HPDE6-E6E7 (cell line): ENCODE measurements around the gene ARMC10.
"Not testable (repeated sequence)": the region's sequence is repeated elsewhere in the genome, so short reads cannot be mapped to it uniquely, and the experiment has no call there.

Source experiments
- DNase-seq: peaks from one replicate; pipeline ENCODE4 v3.0.0; 2011; ENCODE audit warnings: missing footprints; ENCODE audit errors: extremely low spot score

ARMC10 gene

GRCh38 chr7:103078226-103078625 lies 3.3 kb downstream of the ARMC10 start:
- not testable (repeated sequence) for DNase-seq

DNA sequence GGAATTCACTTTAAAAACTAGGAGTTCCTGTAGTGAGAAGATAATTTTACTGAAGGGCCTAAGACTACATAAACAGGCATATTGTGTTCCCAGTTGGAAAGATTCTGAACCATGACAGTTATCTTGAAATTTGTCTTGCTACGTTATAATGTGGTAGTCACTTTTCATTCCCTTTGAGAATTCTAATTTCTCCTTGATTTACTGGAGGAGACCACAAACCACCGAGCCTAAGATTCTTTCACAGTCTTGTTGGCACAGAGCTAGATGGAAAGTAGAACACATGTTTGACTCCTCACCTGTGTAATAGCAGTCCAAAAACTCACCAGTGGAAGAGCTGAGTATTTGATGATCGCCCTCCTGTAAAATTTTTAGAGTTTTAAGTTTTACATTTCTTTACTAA lies 4.9 kb downstream of the ARMC10 start:
- no peak for DNase-seq

- no peak for DNase-seq
Observed at GRCh38 chr7:103080923-103081322, 6.0 kb downstream of the ARMC10 start.

DNA sequence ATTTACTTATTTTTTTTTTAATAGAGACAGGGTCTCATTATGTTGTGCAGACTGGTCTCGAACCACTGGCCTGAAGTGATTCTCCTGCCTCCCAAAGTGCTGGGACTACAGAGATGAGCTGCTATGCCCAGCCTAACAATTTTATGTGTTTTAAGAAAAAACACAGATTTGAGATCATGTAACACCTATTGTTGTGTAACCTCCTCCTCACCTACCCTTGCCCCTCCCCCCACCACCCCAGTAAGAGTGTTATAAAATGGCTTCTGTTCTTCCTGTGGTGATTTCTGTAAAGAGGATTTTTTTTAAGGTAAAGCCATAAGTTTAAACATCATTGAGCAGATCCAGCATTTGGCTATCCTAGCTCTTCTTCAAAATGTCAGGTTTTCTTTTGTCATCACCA lies 7.6 kb downstream of the ARMC10 start:
- no peak for DNase-seq

- no peak for DNase-seq
Observed at GRCh38 chr7:103083210-103083609, 8.3 kb downstream of the ARMC10 start.

- not testable (repeated sequence) for DNase-seq
Observed at GRCh38 chr7:103092321-103092720, 17.4 kb downstream of the ARMC10 start.

- no peak for DNase-seq
Observed at GRCh38 chr7:103093429-103093828, 18.5 kb downstream of the ARMC10 start.

DNA sequence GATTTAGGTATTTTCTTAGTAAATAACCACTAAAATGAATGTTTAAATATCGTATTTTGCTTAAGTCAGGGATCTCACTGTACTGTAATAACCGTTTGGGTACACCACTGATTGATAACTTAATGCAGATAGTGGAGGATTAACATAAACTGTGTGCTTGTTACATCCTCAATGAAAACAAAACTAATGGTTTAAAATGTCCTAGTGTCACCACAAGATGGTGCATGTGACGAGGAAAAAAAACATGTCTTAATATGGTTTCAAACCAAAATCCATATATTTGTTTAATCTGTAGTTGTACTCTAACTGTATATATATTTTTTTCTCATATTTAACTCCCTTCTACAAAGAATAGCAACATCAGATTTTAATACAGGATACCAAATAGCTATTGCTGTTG lies 19.2 kb downstream of the ARMC10 start:
- no peak for DNase-seq

- DNase-seq, result not testable (repeated sequence)
Observed at GRCh38 chr7:103095558-103095957, 20.6 kb downstream of the ARMC10 start.

GRCh38 chr7:103097041-103097440 lies 22.1 kb downstream of the ARMC10 start:
- DNase-seq, result no peak

GRCh38 chr7:103100348-103100747 lies 25.4 kb downstream of the ARMC10 start:
- DNase-seq, result no peak

DNA sequence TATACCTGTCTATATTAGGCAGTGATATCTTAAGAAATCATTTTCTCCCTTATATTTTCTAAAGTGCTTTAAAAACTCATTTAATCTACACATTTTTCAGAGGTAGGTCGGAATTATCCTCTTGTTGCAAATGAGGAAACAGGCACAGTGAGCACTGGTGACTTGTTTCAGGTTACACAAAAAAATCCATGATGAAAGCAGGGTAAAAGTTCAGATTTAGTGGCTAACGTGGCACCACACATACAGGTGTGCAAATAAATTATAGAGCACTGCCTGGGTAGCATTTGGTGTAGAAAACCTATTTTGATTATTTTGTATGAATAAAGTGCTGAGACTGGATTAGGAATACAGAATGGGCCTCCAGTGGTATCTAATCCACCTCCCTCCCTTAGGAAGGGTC lies 26.6 kb downstream of the ARMC10 start:
- no peak for DNase-seq

DNA sequence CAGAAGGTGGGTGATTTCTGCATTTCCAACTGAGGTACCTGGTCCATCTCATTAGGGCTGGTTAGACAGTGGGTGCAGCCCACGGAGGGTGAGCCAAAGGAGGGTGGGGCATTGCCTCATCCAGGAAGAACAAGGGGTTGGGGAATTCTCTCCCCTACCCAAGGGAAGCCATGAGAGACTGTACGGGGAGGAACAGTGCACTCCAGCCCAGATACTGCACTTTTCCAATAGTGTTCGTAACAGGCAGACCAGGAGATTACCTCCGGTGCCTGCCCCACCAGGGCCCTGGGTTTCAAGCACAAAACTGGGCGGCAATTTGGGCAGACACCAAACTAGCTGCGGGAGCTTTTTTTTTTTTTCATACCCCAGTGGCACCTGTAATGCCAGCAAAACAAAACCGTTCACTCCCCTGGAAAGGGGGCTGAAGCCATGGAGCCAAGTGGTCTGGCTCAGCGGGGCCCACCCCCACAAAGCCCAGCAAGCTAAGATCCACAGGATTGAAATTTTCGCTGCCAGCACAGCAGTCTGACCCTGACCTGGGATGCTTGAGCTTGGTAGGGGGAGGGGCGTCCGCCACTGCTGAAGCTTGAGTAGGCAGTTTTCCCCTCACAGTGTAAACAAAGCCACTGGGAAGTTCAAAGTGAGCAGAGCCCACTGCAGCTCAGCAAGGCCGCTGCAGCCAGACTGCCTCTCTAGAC lies 31.2 kb downstream of the ARMC10 start:
- no peak for DNase-seq

GRCh38 chr7:103106703-103107070 lies 31.7 kb downstream of the ARMC10 start:
- not testable (repeated sequence) for DNase-seq

GRCh38 chr7:103113164-103113563 lies 38.2 kb downstream of the ARMC10 start:
- peak; percentile 49 for DNase-seq

DNA sequence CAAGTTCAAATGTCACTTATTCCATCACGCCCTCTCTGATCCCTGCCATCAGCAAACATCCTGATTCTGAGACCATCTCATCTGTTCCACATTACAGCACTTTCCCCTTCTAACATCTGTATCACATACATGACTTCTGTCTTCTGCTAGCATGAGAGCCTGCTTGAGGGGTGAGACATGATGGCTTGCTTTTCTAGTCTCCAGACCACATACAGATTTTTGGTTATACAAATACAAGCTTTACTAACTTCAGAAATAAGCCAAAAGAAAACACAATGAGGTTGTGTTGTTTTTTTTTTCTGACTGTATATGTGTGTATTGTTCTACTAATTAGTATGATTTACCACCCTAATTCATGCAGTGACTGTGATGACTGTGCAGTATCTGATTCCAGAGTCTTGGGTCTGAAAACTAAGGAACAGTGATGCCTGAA lies 39.7 kb downstream of the ARMC10 start:
- DNase-seq, result no peak

DNA sequence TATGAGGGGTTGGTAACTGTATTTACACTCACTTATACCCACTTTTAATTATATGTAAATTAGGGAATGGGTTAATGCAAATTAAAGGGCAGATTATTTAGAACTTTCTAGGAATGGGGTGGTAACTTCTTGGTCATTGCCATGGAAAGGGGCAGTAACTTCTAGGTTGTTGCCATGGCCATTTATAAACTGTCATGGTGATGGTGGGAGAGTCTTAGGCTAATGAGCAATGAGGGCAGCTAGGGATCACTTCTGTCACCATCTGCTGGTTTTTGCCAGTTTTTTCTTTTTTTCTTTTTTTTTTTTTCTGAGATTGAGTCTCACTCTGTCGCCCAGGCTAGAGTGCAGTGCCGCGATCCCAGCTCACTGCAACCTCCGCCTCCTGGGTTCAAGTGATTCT lies 40.8 kb downstream of the ARMC10 start:
- DNase-seq, result no peak

DNA sequence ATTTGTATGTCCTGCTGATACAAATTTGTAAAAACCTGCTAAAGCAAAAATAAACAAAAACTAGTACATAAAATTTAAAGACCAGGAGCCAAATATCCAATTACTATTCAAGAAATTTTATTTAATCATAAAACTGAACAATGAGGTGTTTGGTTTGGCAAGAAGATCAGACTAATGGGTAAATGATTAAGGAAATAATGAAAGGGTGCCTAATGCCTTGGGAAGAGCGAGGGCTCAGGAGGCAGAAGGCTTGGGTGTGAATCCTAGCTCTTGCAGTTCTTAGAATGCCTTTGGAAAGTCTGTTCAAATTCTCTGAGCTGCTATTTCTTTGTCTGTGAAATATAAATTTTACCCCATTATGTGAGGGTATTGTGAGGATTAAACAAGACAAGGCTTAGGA lies 41.6 kb downstream of the ARMC10 start:
- DNase-seq, result no peak

DNA sequence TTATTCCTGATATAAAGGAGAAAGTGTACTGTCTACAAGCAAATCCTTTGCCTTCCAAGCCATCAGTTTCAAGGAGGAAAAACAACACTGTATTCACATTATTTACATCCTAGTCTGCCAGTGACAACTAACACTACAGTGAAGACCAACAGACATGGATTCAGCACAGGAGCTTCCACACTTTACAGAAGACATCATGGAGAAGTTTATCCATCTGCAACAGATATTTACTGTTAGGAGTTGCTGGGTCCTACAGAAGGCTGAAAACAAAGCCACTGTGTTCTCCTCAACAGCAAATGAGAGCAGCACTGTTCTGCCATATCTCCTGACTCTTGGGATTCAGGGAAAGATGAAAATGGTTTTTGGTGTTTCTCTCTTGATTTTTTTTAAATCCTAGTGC lies 42.1 kb downstream of the ARMC10 start:
- DNase-seq, result no peak

GRCh38 chr7:103117465-103117864 lies 42.5 kb downstream of the ARMC10 start:
- no peak for DNase-seq

DNA sequence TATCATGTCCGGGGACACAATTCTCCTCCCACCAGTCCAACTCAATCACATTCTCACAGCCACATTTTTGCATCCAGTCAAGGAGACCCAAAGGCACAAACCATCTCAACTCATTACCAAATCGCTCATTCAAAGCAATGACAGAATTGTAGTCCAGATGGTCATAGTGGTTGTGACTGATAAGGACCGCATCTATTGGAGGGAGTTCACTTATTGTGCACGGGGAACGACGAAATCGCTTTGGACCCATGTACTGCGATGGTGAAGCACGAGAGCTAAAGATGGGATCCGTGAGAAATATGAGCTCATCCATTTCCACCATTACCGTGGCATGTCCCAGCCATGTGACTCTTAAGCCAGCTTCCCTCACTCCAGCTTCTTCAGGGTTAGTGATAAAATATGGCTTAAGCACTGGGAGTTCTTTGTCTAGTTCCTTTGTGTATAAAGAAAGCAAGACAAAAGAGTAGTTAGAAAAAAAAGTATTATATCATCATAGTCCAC lies 44.9 kb downstream of the ARMC10 start:
- DNase-seq, result no peak

DNA sequence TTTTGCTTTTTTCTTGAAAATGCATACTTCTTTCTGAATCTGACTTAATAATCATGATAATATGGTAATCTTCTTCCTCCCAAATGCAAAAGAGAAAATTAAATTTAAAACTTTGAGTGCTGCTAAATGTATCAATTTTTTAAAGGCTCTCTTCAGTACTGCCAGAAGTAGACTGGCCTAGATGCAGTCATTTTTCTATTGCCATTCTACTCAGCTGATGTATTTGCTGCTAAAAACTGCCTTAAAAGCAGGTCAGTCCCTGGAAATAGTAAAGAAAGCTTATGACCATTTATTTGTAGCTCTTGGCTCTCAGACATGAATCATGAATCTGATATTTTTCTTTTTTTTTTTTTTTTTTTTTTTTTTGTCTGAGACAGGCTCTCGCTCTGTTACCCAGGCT lies 45.4 kb downstream of the ARMC10 start:
- no peak for DNase-seq

DNA sequence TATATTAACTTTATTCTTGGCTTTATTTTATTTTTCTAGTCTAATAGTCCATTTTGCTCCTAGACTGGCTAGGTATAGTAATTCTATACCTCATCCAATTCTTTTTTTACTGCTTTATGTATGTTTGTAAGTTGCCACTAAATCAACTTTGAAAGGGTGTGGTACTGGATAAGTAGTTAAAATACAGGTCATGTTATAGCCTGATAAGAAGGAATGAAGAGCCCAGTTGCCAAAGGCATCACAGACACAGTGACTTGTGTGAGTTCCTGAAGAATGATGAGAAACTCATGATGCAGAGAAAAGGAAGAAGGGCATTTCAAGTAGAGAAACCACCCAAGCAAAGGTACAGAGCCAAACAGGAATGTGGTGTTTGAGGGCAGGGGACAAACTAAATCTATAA lies 46.7 kb downstream of the ARMC10 start:
- DNase-seq, result no peak

GRCh38 chr7:103123529-103123928 lies 48.6 kb downstream of the ARMC10 start:
- DNase-seq, result no peak
